Fibroblast of lung (primary cell): ENCODE measurements around the gene ARMC8.

Experiments
- EZH2 ChIP-seq: IDR thresholded peaks from 2 replicates; pipeline ENCODE4 v1.5.1; 2012; ENCODE audit warnings: low read length, control low read depth, mild to moderate bottlenecking; ENCODE audit errors: missing control alignments
- TF ChIP-seq, protein P1 (sequence below), 2 donors: IDR thresholded peaks in 1 of 2; conservative IDR thresholded peaks in 1 of 2; 1 replicate in 1 of 2; 2 replicates in 1 of 2; pipeline ENCODE4 v1.5.1; 2011 to 2012; ENCODE audit warnings: low read length in 2 of 2, control low read depth in 1 of 2, inconsistent platforms in 1 of 2, low read depth in 1 of 2, mild to moderate bottlenecking in 1 of 2

DNA sequence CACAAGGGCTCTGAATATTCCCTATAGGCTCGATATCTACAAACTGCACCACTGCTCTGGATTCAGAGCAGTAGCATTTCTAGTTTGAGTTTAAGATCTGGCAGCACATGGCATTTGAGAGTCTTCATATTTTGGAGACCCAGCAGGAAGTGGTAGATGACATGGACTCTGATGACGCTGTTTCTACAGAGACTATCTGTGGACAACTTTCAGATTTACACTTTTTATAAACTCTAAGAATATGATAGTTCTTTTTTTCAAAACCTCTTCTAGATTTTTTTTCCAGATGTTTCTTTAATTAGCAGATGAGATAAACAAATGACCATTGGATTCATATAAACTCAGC is 35.8 kb downstream of the ARMC8 start:
- TF ChIP-seq, protein P1, sequence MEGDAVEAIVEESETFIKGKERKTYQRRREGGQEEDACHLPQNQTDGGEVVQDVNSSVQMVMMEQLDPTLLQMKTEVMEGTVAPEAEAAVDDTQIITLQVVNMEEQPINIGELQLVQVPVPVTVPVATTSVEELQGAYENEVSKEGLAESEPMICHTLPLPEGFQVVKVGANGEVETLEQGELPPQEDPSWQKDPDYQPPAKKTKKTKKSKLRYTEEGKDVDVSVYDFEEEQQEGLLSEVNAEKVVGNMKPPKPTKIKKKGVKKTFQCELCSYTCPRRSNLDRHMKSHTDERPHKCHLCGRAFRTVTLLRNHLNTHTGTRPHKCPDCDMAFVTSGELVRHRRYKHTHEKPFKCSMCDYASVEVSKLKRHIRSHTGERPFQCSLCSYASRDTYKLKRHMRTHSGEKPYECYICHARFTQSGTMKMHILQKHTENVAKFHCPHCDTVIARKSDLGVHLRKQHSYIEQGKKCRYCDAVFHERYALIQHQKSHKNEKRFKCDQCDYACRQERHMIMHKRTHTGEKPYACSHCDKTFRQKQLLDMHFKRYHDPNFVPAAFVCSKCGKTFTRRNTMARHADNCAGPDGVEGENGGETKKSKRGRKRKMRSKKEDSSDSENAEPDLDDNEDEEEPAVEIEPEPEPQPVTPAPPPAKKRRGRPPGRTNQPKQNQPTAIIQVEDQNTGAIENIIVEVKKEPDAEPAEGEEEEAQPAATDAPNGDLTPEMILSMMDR (conservative IDR thresholded peaks at IDR 0.05 in 1 of 2, IDR thresholded peaks at IDR 0.05 in 1 of 2; ENCODE audit: low read depth in 1 of 2, low read length in 2 of 2) = no peak
- no peak for TF ChIP-seq EZH2
